HEK293 (cell line): Measurements from ENCODE around the gene COA8.

Experiments
- CTCF ChIA-PET: fragments of 350-600 bp; formaldehyde crosslinking; extraction: SDS; loops from one replicate; lab custom pipeline; 2021; ENCODE audit warnings: antibody characterized with exemption; lab: Yijun Ruan, JAX
- POLR2A ChIA-PET: fragments of 300-600 bp; formaldehyde crosslinking; extraction: SDS; loops from one replicate; lab custom pipeline; 2020; ENCODE audit warnings: antibody characterized with exemption, inconsistent platforms; lab: Yijun Ruan, JAX
- H3K27ac ChIP-seq: fragments of 200-500 bp; sonication (Bioruptor generic); 2 replicates; pipeline ENCODE4 v1.5.1; 2014; ENCODE audit warnings: low read depth, low read length, control low read depth, inconsistent platforms; ENCODE audit errors: extremely low read depth
- H3K36me3 ChIP-seq, 2 experiments: fragments of 200-500 bp in 1 of 2; sonication (Bioruptor generic) in 1 of 2; 1 replicate in 1 of 2; 2 replicates in 1 of 2; pipeline ENCODE4 v1.5.1; 2014 to 2017; ENCODE audit warnings: inconsistent platforms in 2 of 2, low read length in 2 of 2; ENCODE audit not compliant: control insufficient read depth in 2 of 2, insufficient read depth in 1 of 2
- H3K4me1 ChIP-seq: fragments of 200-500 bp; sonication (Bioruptor generic); 2 replicates; pipeline ENCODE4 v1.5.1; 2014; ENCODE audit warnings: mild to moderate bottlenecking, low read length, inconsistent platforms; ENCODE audit not compliant: control insufficient read depth, insufficient read depth
- H3K4me3 ChIP-seq: 2 replicates; pipeline ENCODE4 v1.5.1; 2011; ENCODE audit warnings: low read depth, mild to moderate bottlenecking, control low read depth, low read length, moderate library complexity
- H3K9me3 ChIP-seq: fragments of 200-500 bp; sonication (Bioruptor generic); 2 replicates; pipeline ENCODE4 v1.5.1; 2014; ENCODE audit warnings: low read depth, low read length, inconsistent platforms; ENCODE audit not compliant: control insufficient read depth, insufficient read depth
- HOXD13 ChIP-seq: sonication (generic); formaldehyde crosslinking; IDR thresholded peaks from 2 replicates; pipeline ENCODE4 v1.8.0; 2022; ENCODE audit warnings: missing genetic modification reagents, borderline replicate concordance
- KLF7 ChIP-seq: fragments of 450-650 bp; formaldehyde crosslinking; IDR thresholded peaks from 2 replicates; pipeline ENCODE4 v1.5.1; 2016; ENCODE audit warnings: missing biosample characterization, missing genetic modification characterization, borderline replicate concordance
- MEIS1 ChIP-seq: sonication (generic); formaldehyde crosslinking; IDR thresholded peaks from 2 replicates; pipeline ENCODE4 v1.8.1; 2022; ENCODE audit warnings: missing genetic modification reagents, mild to moderate bottlenecking, borderline replicate concordance
- MYNN ChIP-seq: fragments of 450-650 bp; formaldehyde crosslinking; IDR thresholded peaks from 2 replicates; pipeline ENCODE4 v1.5.1; 2016; ENCODE audit warnings: missing biosample characterization, missing genetic modification characterization, borderline replicate concordance
- SETDB1 ChIP-seq: IDR thresholded peaks from one replicate; pipeline ENCODE4 v1.6.1; 2017; ENCODE audit warnings: mild to moderate bottlenecking, low read length, moderate library complexity, mixed read lengths; ENCODE audit not compliant: insufficient read length
- YY1 ChIP-seq: fragments of 450-650 bp; formaldehyde crosslinking; IDR thresholded peaks from 2 replicates; pipeline ENCODE4 v1.5.1; 2018; ENCODE audit warnings: missing biosample characterization, missing genetic modification characterization
- ZBTB17 ChIP-seq: fragments of 450-650 bp; formaldehyde crosslinking; IDR thresholded peaks from 2 replicates; pipeline ENCODE4 v1.5.1; 2016; ENCODE audit warnings: missing biosample characterization, missing genetic modification characterization
- ZNF16 ChIP-seq: fragments of 450-650 bp; formaldehyde crosslinking; IDR thresholded peaks from 2 replicates; pipeline ENCODE4 v1.5.1; 2016; ENCODE audit warnings: low read depth, missing biosample characterization, missing genetic modification characterization
- ZNF274 ChIP-seq, 2 experiments: fragments of 200-500 bp in 1 of 2; fragments of 450-650 bp in 1 of 2; sonication (Bioruptor generic) in 1 of 2; formaldehyde crosslinking in 1 of 2; IDR thresholded peaks; 2 replicates each; pipeline versions ENCODE4 v1.5.1 to v1.6.1; 2014 to 2016; ENCODE audit warnings: borderline replicate concordance in 1 of 2, inconsistent platforms in 1 of 2, low read length in 1 of 2, missing biosample characterization in 1 of 2, missing genetic modification characterization in 1 of 2
- ZNF350 ChIP-seq: fragments of 450-650 bp; formaldehyde crosslinking; IDR thresholded peaks from 2 replicates; pipeline ENCODE4 v1.5.0; 2017; ENCODE audit warnings: missing biosample characterization, mild to moderate bottlenecking, missing genetic modification characterization
- ZNF394 ChIP-seq: fragments of 450-650 bp; formaldehyde crosslinking; IDR thresholded peaks from 2 replicates; pipeline ENCODE4 v1.5.1; 2016; ENCODE audit warnings: missing biosample characterization, missing genetic modification characterization, mild to moderate bottlenecking, moderate library complexity, borderline replicate concordance
- ZNF529 ChIP-seq: fragments of 450-650 bp; formaldehyde crosslinking; IDR thresholded peaks from 2 replicates; pipeline ENCODE4 v1.5.1; 2017; ENCODE audit warnings: missing genetic modification characterization, missing biosample characterization; ENCODE audit not compliant: insufficient replicate concordance
- ZNF561 ChIP-seq: fragments of 450-650 bp; IDR thresholded peaks from 2 replicates; pipeline ENCODE4 v1.5.1; 2018; ENCODE audit warnings: missing biosample characterization, missing genetic modification characterization, borderline replicate concordance
- ZNF610 ChIP-seq: fragments of 450-650 bp; formaldehyde crosslinking; IDR thresholded peaks from 2 replicates; pipeline ENCODE4 v1.5.1; 2016; ENCODE audit warnings: missing biosample characterization, missing genetic modification characterization, borderline replicate concordance
- ZNF701 ChIP-seq: fragments of 450-650 bp; formaldehyde crosslinking; IDR thresholded peaks from 2 replicates; pipeline ENCODE4 v1.5.1; 2016; ENCODE audit warnings: missing biosample characterization, missing genetic modification characterization
- ZNF76 ChIP-seq: fragments of 450-650 bp; formaldehyde crosslinking; IDR thresholded peaks from 2 replicates; pipeline ENCODE4; 2016; ENCODE audit warnings: low read depth, missing biosample characterization, missing genetic modification characterization, borderline replicate concordance
- TF ChIP-seq, protein P1 (sequence below): fragments of 450-650 bp; formaldehyde crosslinking; IDR thresholded peaks from 2 replicates; pipeline ENCODE4 v1.5.1; 2017; ENCODE audit warnings: missing biosample characterization, mild to moderate bottlenecking, missing genetic modification characterization, moderate library complexity
- TF ChIP-seq, protein P2 (sequence below): fragments of 450-650 bp; formaldehyde crosslinking; IDR thresholded peaks from 2 replicates; pipeline ENCODE4 v1.5.1; 2016; ENCODE audit warnings: missing biosample characterization, missing genetic modification characterization
- TF ChIP-seq, protein P3 (sequence below): fragments of 450-650 bp; formaldehyde crosslinking; IDR thresholded peaks from 2 replicates; pipeline ENCODE4 v1.5.1; 2017; ENCODE audit warnings: missing biosample characterization, missing genetic modification characterization
- TF ChIP-seq, protein P4 (sequence below): fragments of 450-650 bp; formaldehyde crosslinking; IDR thresholded peaks from 2 replicates; pipeline ENCODE4 v1.5.1; 2016; ENCODE audit warnings: missing biosample characterization, missing genetic modification characterization, borderline replicate concordance
- TF ChIP-seq, protein P5 (sequence below): fragments of 450-650 bp; formaldehyde crosslinking; IDR thresholded peaks from 2 replicates; pipeline ENCODE4 v1.5.1; 2016; ENCODE audit warnings: missing biosample characterization, missing genetic modification characterization, borderline replicate concordance

The COA8 gene

DNA sequence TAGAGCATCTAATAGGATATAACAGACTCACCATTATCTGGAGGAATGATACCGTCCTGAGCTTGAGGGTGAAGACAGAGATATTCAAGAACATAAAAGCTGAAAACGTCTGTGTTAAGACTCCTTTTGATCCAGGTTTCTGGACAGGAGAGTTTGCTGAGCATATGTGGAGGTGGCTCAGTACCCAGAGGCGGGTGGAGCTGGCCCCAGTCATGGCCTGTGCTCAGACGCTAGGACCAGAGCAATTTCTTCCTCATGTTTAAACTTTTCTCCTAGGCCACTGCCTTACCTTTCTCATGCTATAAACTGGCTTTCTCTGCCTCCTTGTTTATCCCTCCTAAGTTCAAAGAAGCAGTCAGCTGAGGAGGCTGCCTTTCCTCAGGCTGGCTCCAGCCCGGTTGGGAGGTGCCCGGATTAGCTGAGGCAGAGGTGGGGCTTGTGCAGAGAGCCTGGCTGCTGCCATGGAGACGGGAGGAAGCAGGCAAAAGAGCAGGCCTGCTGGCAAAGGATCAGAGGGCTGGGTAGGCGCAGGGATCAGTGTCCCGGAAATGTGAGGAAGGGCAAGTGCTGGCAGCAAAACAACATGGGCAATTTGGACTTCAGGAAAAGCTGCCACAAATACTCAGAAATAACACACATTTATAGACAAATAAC is 13.7 kb downstream of the COA8 start:
- Histone ChIP-seq H3K9me3 (no peaks in the 10 kb centered on the region), H3K4me3 (no peak overlapping the region), H3K4me1 (peaks cover 10% of the 10 kb centered on the region), H3K27ac (peak overlapping the region; percentile 17), H3K36me3 (peaks cover 10 to 37% of the 10 kb centered on the region in 2 experiments; a peak in 2 of 3 replicates)
- ChIA-PET CTCF (interaction anchor here (0.5 to 1.9 kb wide), 6 partner anchors 73 to 380 kb away, joined by 3 to 5 read pairs (median 4); no protein-coding TSS in a partner anchor), POLR2A (interaction anchor here (0.6 kb wide), 1 partner anchor 525 kb away, joined by 6 read pairs; no protein-coding TSS in a partner anchor)
- no peak for TF ChIP-seq ZNF274 (IDR thresholded peaks at IDR 0.05; ENCODE audit: low read length)
- TF ChIP-seq ZNF274 (tag by site-specific recombination; IDR thresholded peaks at IDR 0.05; ENCODE audit: borderline replicate concordance): no peak
- TF ChIP-seq ZNF561 (tag by site-specific recombination): peak; percentile 65; the same call in 1 of the 2 replicates
- TF ChIP-seq KLF7: no peak; the same call in 1 of the 2 replicates
- TF ChIP-seq ZNF350 (tag by site-specific recombination): no peak
- TF ChIP-seq ZBTB17: peak; percentile 95
- TF ChIP-seq ZNF16 (tag by site-specific recombination): no peak
- TF ChIP-seq, protein P1, sequence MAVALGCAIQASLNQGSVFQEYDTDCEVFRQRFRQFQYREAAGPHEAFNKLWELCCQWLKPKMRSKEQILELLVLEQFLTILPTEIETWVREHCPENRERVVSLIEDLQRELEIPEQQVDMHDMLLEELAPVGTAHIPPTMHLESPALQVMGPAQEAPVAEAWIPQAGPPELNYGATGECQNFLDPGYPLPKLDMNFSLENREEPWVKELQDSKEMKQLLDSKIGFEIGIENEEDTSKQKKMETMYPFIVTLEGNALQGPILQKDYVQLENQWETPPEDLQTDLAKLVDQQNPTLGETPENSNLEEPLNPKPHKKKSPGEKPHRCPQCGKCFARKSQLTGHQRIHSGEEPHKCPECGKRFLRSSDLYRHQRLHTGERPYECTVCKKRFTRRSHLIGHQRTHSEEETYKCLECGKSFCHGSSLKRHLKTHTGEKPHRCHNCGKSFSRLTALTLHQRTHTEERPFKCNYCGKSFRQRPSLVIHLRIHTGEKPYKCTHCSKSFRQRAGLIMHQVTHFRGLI: peak; percentile 72; the same call in 1 of the 2 replicates
- TF ChIP-seq MEIS1: no peak
- TF ChIP-seq SETDB1: no peak
- TF ChIP-seq ZNF529 (tag by site-specific recombination): no peak
- TF ChIP-seq, protein P2, sequence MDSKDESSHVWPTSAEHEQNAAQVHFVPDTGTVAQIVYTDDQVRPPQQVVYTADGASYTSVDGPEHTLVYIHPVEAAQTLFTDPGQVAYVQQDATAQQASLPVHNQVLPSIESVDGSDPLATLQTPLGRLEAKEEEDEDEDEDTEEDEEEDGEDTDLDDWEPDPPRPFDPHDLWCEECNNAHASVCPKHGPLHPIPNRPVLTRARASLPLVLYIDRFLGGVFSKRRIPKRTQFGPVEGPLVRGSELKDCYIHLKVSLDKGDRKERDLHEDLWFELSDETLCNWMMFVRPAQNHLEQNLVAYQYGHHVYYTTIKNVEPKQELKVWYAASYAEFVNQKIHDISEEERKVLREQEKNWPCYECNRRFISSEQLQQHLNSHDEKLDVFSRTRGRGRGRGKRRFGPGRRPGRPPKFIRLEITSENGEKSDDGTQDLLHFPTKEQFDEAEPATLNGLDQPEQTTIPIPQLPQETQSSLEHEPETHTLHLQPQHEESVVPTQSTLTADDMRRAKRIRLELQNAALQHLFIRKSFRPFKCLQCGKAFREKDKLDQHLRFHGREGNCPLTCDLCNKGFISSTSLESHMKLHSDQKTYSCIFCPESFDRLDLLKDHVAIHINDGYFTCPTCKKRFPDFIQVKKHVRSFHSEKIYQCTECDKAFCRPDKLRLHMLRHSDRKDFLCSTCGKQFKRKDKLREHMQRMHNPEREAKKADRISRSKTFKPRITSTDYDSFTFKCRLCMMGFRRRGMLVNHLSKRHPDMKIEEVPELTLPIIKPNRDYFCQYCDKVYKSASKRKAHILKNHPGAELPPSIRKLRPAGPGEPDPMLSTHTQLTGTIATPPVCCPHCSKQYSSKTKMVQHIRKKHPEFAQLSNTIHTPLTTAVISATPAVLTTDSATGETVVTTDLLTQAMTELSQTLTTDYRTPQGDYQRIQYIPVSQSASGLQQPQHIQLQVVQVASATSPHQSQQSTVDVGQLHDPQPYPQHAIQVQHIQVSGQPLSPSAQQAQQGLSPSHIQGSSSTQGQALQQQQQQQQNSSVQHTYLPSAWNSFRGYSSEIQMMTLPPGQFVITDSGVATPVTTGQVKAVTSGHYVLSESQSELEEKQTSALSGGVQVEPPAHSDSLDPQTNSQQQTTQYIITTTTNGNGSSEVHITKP (tag by site-specific recombination): peak; percentile 54
- TF ChIP-seq, protein P3, sequence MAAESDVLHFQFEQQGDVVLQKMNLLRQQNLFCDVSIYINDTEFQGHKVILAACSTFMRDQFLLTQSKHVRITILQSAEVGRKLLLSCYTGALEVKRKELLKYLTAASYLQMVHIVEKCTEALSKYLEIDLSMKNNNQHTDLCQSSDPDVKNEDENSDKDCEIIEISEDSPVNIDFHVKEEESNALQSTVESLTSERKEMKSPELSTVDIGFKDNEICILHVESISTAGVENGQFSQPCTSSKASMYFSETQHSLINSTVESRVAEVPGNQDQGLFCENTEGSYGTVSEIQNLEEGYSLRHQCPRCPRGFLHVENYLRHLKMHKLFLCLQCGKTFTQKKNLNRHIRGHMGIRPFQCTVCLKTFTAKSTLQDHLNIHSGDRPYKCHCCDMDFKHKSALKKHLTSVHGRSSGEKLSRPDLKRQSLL (tag by site-specific recombination): 0 out of 2 replicates have a peak, but pooled peaks have one; percentile 7
- TF ChIP-seq ZNF701 (tag by site-specific recombination): no peak
- no peak for TF ChIP-seq ZNF610 (tag by site-specific recombination)
- TF ChIP-seq, protein P4, sequence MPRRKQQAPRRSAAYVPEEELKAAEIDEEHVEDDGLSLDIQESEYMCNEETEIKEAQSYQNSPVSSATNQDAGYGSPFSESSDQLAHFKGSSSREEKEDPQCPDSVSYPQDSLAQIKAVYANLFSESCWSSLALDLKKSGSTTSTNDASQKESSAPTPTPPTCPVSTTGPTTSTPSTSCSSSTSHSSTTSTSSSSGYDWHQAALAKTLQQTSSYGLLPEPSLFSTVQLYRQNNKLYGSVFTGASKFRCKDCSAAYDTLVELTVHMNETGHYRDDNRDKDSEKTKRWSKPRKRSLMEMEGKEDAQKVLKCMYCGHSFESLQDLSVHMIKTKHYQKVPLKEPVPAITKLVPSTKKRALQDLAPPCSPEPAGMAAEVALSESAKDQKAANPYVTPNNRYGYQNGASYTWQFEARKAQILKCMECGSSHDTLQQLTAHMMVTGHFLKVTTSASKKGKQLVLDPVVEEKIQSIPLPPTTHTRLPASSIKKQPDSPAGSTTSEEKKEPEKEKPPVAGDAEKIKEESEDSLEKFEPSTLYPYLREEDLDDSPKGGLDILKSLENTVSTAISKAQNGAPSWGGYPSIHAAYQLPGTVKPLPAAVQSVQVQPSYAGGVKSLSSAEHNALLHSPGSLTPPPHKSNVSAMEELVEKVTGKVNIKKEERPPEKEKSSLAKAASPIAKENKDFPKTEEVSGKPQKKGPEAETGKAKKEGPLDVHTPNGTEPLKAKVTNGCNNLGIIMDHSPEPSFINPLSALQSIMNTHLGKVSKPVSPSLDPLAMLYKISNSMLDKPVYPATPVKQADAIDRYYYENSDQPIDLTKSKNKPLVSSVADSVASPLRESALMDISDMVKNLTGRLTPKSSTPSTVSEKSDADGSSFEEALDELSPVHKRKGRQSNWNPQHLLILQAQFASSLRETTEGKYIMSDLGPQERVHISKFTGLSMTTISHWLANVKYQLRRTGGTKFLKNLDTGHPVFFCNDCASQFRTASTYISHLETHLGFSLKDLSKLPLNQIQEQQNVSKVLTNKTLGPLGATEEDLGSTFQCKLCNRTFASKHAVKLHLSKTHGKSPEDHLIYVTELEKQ (tag by site-specific recombination): no peak
- no peak for TF ChIP-seq YY1
- TF ChIP-seq, protein P5, sequence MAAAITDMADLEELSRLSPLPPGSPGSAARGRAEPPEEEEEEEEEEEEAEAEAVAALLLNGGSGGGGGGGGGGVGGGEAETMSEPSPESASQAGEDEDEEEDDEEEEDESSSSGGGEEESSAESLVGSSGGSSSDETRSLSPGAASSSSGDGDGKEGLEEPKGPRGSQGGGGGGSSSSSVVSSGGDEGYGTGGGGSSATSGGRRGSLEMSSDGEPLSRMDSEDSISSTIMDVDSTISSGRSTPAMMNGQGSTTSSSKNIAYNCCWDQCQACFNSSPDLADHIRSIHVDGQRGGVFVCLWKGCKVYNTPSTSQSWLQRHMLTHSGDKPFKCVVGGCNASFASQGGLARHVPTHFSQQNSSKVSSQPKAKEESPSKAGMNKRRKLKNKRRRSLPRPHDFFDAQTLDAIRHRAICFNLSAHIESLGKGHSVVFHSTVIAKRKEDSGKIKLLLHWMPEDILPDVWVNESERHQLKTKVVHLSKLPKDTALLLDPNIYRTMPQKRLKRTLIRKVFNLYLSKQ (tag by site-specific recombination): no peak
- TF ChIP-seq ZNF76 (tag by site-specific recombination): peak; percentile 26; the same call in 1 of the 2 replicates
- TF ChIP-seq MYNN (tag by site-specific recombination): peak; percentile 46; the same call in 1 of the 2 replicates
- TF ChIP-seq ZNF394 (tag by site-specific recombination): peak; percentile 100
- TF ChIP-seq HOXD13 (CRISPR knock-in tag): no peak
